Ovary (tissue), 9 donors: Measurements from ENCODE around the gene GNG11. TPM values are rescaled to one million over a fixed set of nuclear protein-coding genes. Genes with fewer than 3 reads are reported as not detected.

Source experiments
- DNase-seq, 5 donors: peaks; one replicate each; pipeline ENCODE4 v3.0.0-alpha.2; 2019 to 2020
- H3K27ac ChIP-seq, 2 donors: fragments of 200-600 bp; one replicate each; pipeline versions ENCODE4 v1.5.1 to v1.8.0; 2019 to 2022
- H3K27me3 ChIP-seq: fragments of 200-600 bp; one replicate; pipeline ENCODE4 v1.8.0; 2022
- H3K36me3 ChIP-seq: fragments of 200-600 bp; sonication (generic); one replicate; pipeline ENCODE4 v1.5.1; 2019
- H3K4me1 ChIP-seq: one replicate; pipeline ENCODE4 v1.8.1; 2013; ENCODE audit warnings: mild to moderate bottlenecking, moderate library complexity; ENCODE audit not compliant: insufficient read depth
- H3K4me3 ChIP-seq: fragments of 200-600 bp; sonication (generic); one replicate; pipeline ENCODE4 v1.5.1; 2017
- H3K9me3 ChIP-seq, 2 donors: fragments of 200-600 bp in 1 of 2; sonication (generic) in 1 of 2; one replicate each; pipeline versions ENCODE4 v1.5.1 to v1.8.1; 2013 to 2019; ENCODE audit warnings: mild to moderate bottlenecking in 1 of 2, moderate library complexity in 1 of 2
- CTCF ChIP-seq, 3 donors: fragments of 450-650 bp in 2 of 3; fragments of 200-600 bp in 1 of 3; IDR thresholded peaks; one replicate each; pipeline versions ENCODE4 v1.5.1 to v1.8.0; 2016 to 2022; ENCODE audit warnings: antibody characterized with exemption in 3 of 3, mild to moderate bottlenecking in 1 of 3
- EP300 ChIP-seq: sonication (generic); formaldehyde crosslinking; IDR thresholded peaks from one replicate; pipeline ENCODE4 v1.6.1; 2017; ENCODE audit warnings: antibody characterized with exemption
- POLR2A ChIP-seq: fragments of 450-650 bp; IDR thresholded peaks from one replicate; pipeline ENCODE4 v1.6.1; 2017; ENCODE audit warnings: antibody characterized with exemption, mild to moderate bottlenecking, moderate library complexity
- WGBS, 3 donors: extraction: QIAGEN DNeasy Blood & Tissue Kit in 1 of 3; methylation state at CpG; one replicate each; pipeline versions ENCODE4 v1.1.5 to v1.1.7; 2013 to 2017; 5-methylcytosine and 5-hydroxymethylcytosine counted together
- intact Hi-C, 4 donors: fragments of 100-400 bp; cut with DNase I; formaldehyde crosslinking; loops; one replicate each; pipeline versions ENCODE4 v1.11.0 to v1.15.1; 2022 to 2023
- polyA plus RNA-seq, 2 donors: library from polyadenylated mRNA; stranded (reverse); fragments of 200-250 nt in 1 of 2; fragments of 350-450 nt in 1 of 2; fragmentation: Illumina TruSeq in 1 of 2; extraction: RNeasy Lipid Tissue Mini Kit (QIAGEN cat#74804) in 1 of 2; gene quantifications; one replicate each; pipeline ENCODE4 v1.2.3, GENCODE V29; 2013 to 2014
- small RNA-seq: library from RNA; depleted of rRNA; stranded (forward); fragments of <200 nt; gene quantifications from one replicate; pipeline ENCODE3, GENCODE V24; 2016
- total RNA-seq, 7 donors: library from RNA; depleted of rRNA in 2 of 7; stranded (reverse); fragments of >200 nt in 2 of 7; fragmentation: NEBNext Ultra II Directional in 3 of 7; extraction: Animal tissue kit (Norgen Biotek cat#: 25700) in 3 of 7; gene quantifications; one replicate each; pipeline versions ENCODE4 v1.1.0 to v1.2.4, GENCODE V29; 2016 to 2023
- donor health status: DM: no; HTN: no; CAD: no; lungs with moderate emphysema.
- donor health status: DM: no; HTN: no; CAD: no.
- donor health status: Bipolar disorder and iron deficiency.
- donor health status: DM: yes; HTN: yes; CAD: no.
- donor health status: DM: no; HTN: no; CAD: no.
- donor health status: DM: yes; HTN: yes; CAD: no.

Gene GNG11
- total and polyA plus RNA-seq, 9 donors = 34.8 to 81.0 (median 46.4) TPM

- intact Hi-C loops = no loop called here
- Histone ChIP-seq H3K27ac (no peak overlapping the region), H3K27me3 (no peaks in the 10 kb centered on the region), H3K9me3 (no peaks in the 10 kb centered on the region), H3K4me3 (no peak overlapping the region), H3K4me1 (no peaks in the 10 kb centered on the region), H3K36me3 (no peaks in the 10 kb centered on the region)
- DNase-seq = no peak
- no peak for TF ChIP-seq EP300
- TF ChIP-seq POLR2A = no peak
- no peak for TF ChIP-seq CTCF (IDR thresholded peaks at IDR 0.05)
- 86 to 99% (median 96%) methylated on average over 1 of the region's 1 CpG for WGBS, 3 donors
Observed at GRCh38 chr7:93973134-93973533, 51.6 kb downstream of the GNG11 start.

GRCh38 chr7:93977211-93977950, 55.8 kb downstream of the GNG11 start:
- Histone ChIP-seq H3K36me3 (no peaks in the 10 kb centered on the region), H3K4me3 (no peak overlapping the region), H3K4me1 (peaks cover 5% of the 10 kb centered on the region), H3K9me3 (no peaks in the 10 kb centered on the region), H3K27me3 (no peaks in the 10 kb centered on the region), H3K27ac (no peak overlapping the region)
- 83 to 87% (median 83%) methylated on average over 7 of the region's 7 CpGs for WGBS, 3 donors
- no peak for DNase-seq
- intact Hi-C loops = no loop called here
- no peak for TF ChIP-seq EP300
- no peak for TF ChIP-seq CTCF (IDR thresholded peaks at IDR 0.05)

Small RNA genes within 50 kb of the gene (small RNA-seq; reads per million reads assigned to genes)
- not detected for gene AC002076.2

Other genes with a start within 250 kb of the GNG11 start
- gene TFPI2, start 31.0 kb upstream of the GNG11 start, total RNA-seq = 100 to 1,000 TPM in 2 of 7 donors, 10 to 100 TPM in 5; 22.9 to 126 (median 47.2) TPM
- 10 to 100 TPM; 27.0 to 31.8 TPM for gene TFPI2, start 31.0 kb upstream of the GNG11 start, polyA plus RNA-seq
- gene GNGT1, start 15.2 kb upstream of the GNG11 start, total RNA-seq = under 1 TPM in 4 of 7 donors, not detected in 3; 0.41 to 0.92 (median 0.78) TPM
- gene GNGT1, start 15.2 kb upstream of the GNG11 start, polyA plus RNA-seq = under 1 TPM in 1 of 2 donors, not detected in 1; 0.42 TPM
- gene BET1, start 82.6 kb downstream of the GNG11 start, total RNA-seq = 10 to 100 TPM; 22.9 to 32.1 (median 26.9) TPM
- gene BET1, start 82.6 kb downstream of the GNG11 start, polyA plus RNA-seq = 10 to 100 TPM; 26.1 to 35.9 TPM